Measurements from ENCODE around the gene UBL4A.
"Not testable (repeated sequence)": the region's sequence is repeated elsewhere in the genome, so short reads cannot be mapped to it uniquely, and the experiment has no call there.

The UBL4A gene

DNA sequence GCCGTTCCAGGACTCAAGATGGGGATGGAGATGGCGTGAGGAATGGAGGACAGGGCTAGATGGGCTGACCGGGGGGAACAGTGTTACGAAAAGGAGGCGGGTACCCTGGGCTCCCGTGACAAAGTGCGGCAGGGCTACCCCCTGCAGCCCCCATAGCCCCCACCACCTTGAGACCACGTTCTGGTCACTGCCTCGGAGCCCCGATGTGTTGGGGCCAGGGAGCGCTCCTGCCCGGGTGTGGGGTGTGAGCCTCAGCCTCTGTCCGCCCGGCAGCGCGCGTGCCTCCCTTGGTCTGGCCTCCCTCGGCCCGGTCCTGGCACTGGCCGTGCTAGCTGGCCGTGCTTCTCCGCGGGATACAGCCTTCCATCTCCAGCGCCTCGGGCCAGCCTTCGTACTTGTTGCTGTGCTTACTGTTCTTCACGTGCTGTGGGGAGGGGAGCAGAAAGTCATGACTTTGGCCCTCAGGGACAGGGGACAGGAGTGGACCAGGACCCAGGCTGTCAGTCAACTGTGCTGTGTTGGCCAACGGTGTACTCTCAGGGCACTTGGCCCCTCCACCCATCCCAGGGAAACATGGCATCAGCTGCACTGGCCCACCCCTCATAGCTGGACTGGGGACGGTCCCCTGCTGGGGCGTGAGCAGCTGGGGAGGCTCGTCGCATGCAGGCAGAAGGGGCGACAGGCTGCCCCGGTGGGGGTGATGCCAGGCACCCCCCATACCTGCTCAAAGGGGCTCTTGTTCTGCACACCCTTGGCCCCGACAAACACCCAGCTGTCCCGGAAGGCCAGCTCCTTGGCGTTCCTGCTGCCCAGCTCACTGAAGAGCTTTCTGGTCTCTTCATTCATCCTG lies 20.3 kb upstream of the UBL4A start:
- Histone ChIP-seq H3K27ac (no peak overlapping the region), H3K4me2 (ENCODE audit: low read length) (no peak overlapping the region), H3K36me3 (ENCODE audit: control insufficient read depth, insufficient read depth, low read length) (no peaks in the 10 kb centered on the region), H2AFZ (no peak overlapping the region), H3K9me3 (ENCODE audit: control insufficient read depth, low read length) (no peaks in the 10 kb centered on the region), H3K4me1 (no peaks in the 10 kb centered on the region), H3K4me3 (ENCODE audit: low read depth, low read length) (no peak overlapping the region), H3K9ac (no peak overlapping the region), H3K27me3 (ENCODE audit: control insufficient read depth, insufficient read depth, low read length) (no peaks in the 10 kb centered on the region), H3K79me2 (no peaks in the 10 kb centered on the region)
- TF ChIP-seq, protein P1, sequence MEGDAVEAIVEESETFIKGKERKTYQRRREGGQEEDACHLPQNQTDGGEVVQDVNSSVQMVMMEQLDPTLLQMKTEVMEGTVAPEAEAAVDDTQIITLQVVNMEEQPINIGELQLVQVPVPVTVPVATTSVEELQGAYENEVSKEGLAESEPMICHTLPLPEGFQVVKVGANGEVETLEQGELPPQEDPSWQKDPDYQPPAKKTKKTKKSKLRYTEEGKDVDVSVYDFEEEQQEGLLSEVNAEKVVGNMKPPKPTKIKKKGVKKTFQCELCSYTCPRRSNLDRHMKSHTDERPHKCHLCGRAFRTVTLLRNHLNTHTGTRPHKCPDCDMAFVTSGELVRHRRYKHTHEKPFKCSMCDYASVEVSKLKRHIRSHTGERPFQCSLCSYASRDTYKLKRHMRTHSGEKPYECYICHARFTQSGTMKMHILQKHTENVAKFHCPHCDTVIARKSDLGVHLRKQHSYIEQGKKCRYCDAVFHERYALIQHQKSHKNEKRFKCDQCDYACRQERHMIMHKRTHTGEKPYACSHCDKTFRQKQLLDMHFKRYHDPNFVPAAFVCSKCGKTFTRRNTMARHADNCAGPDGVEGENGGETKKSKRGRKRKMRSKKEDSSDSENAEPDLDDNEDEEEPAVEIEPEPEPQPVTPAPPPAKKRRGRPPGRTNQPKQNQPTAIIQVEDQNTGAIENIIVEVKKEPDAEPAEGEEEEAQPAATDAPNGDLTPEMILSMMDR (IDR thresholded peaks at IDR 0.05), result no peak

DNA sequence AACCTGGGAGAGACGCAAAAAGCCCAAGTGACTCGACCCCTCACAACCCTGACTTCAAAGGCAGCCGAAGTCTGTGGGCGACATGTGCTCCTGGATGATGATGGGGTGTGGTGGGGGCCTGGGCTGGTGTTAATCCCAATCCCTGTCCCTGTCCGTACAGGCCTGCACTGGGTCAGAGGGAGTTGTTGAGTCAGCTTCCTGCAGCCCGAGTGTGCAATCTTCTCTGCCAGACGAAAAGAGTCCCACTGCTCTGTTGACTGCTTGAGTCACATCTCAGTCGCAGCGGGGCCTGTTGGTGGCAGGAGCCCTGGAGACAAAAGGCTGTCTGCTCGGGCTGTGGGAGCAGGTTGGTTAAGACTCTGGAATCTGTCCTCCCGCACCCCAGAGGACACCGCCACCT lies 19.3 kb upstream of the UBL4A start:
- Histone ChIP-seq H3K27ac (no peak overlapping the region), H3K79me2 (no peaks in the 10 kb centered on the region), H3K4me3 (ENCODE audit: low read depth, low read length) (no peak overlapping the region), H3K9me3 (ENCODE audit: control insufficient read depth, low read length) (no peaks in the 10 kb centered on the region), H3K4me1 (no peaks in the 10 kb centered on the region), H3K4me2 (ENCODE audit: low read length) (no peak overlapping the region), H3K9ac (no peak overlapping the region), H3K36me3 (ENCODE audit: control insufficient read depth, insufficient read depth, low read length) (no peaks in the 10 kb centered on the region), H2AFZ (no peak overlapping the region), H3K27me3 (ENCODE audit: control insufficient read depth, insufficient read depth, low read length) (no peaks in the 10 kb centered on the region)
- TF ChIP-seq, protein P1 (IDR thresholded peaks at IDR 0.05), result no peak

GRCh38 chrX:154502989-154503388 lies 16.6 kb upstream of the UBL4A start:
- TF ChIP-seq, protein P1 (IDR thresholded peaks at IDR 0.05), result no peak
- no peak overlapping the region for H3K27ac ChIP-seq
- no peak overlapping the region for H2AFZ ChIP-seq
- no peak overlapping the region for H3K4me3 ChIP-seq (ENCODE audit: low read depth, low read length)
- H3K36me3 ChIP-seq (ENCODE audit: control insufficient read depth, insufficient read depth, low read length), result no peaks in the 10 kb centered on the region
- no peak overlapping the region for H3K9ac ChIP-seq
- no peaks in the 10 kb centered on the region for H3K27me3 ChIP-seq (ENCODE audit: control insufficient read depth, insufficient read depth, low read length)
- H3K4me2 ChIP-seq (ENCODE audit: low read length), result no peak overlapping the region
- no peaks in the 10 kb centered on the region for H3K79me2 ChIP-seq
- no peaks in the 10 kb centered on the region for H3K9me3 ChIP-seq (ENCODE audit: control insufficient read depth, low read length)
- no peaks in the 10 kb centered on the region for H3K4me1 ChIP-seq

DNA sequence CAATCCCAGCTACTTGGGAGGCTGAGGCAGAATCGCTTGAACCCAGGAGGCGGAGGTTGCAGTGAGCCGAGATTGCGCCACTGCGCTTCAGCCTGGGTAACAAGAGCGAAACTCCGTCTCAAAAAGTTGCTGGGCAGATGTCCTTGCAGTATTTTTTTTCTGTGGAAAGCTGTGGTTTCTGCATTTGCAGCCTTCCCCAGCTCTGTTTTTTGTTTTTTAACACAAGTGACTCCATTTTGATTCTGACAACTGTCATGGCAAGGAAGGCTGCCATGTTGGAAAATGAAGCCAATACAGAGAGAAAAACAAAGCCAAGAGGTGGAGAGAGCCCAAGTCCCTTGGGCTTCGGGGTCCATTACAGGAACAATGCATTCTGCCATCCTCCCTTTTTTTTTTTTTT lies 15.7 kb upstream of the UBL4A start:
- H3K4me2 ChIP-seq (ENCODE audit: low read length), result no peak overlapping the region
- H3K79me2 ChIP-seq, result no peaks in the 10 kb centered on the region
- TF ChIP-seq, protein P1 (IDR thresholded peaks at IDR 0.05), result no peak

DNA sequence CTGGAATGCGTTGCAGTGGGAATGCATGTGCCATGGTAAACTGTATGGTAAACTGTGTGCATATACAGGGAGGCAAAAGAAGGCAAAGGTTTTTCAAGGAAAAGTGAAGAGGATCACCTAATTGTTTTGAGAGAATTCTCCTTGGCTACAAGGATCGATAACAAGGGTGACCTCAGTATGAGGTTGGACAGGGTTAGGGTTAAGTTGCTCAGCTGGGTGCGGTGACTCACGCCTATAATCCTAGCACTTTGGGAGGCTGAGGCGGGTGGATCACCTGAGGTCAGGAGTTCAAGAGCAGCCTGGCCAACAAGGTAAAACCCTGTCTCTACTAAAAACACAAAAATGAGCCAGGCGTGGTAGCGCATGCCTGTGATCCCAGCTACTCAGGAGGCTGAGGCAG lies 15.0 kb upstream of the UBL4A start:
- H3K27ac ChIP-seq; H3K27me3 ChIP-seq (ENCODE audit: control insufficient read depth, insufficient read depth, low read length); H3K79me2 ChIP-seq; H3K4me3 ChIP-seq (ENCODE audit: low read depth, low read length); H3K4me2 ChIP-seq (ENCODE audit: low read length); H3K36me3 ChIP-seq (ENCODE audit: control insufficient read depth, insufficient read depth, low read length); H3K9me3 ChIP-seq (ENCODE audit: control insufficient read depth, low read length); H3K4me1 ChIP-seq; H3K9ac ChIP-seq; H2AFZ ChIP-seq: not testable (repeated sequence)

More for the DNA sequence above, 15.7 kb upstream of the UBL4A start:
- H3K27me3 ChIP-seq (ENCODE audit: control insufficient read depth, insufficient read depth, low read length), result no peaks in the 10 kb centered on the region
- no peak overlapping the region for H3K4me3 ChIP-seq (ENCODE audit: low read depth, low read length)
- H3K9ac ChIP-seq, result no peak overlapping the region
- no peaks in the 10 kb centered on the region for H3K36me3 ChIP-seq (ENCODE audit: control insufficient read depth, insufficient read depth, low read length)
- no peaks in the 10 kb centered on the region for H3K9me3 ChIP-seq (ENCODE audit: control insufficient read depth, low read length)
- H3K4me1 ChIP-seq, result no peaks in the 10 kb centered on the region
- H2AFZ ChIP-seq, result no peak overlapping the region
- H3K27ac ChIP-seq, result no peak overlapping the region

GRCh38 chrX:154496591-154497137 lies 10.2 kb upstream of the UBL4A start:
- not testable (repeated sequence) for H3K27me3 ChIP-seq (ENCODE audit: control insufficient read depth, insufficient read depth, low read length); H3K4me1 ChIP-seq; H3K9me3 ChIP-seq (ENCODE audit: control insufficient read depth, low read length); H3K9ac ChIP-seq; H3K4me2 ChIP-seq (ENCODE audit: low read length); H3K27ac ChIP-seq; H3K79me2 ChIP-seq; H3K4me3 ChIP-seq (ENCODE audit: low read depth, low read length); H3K36me3 ChIP-seq (ENCODE audit: control insufficient read depth, insufficient read depth, low read length)
- peak overlapping the region; percentile 60 for H2AFZ ChIP-seq

Measured in parathyroid adenoma (tissue), 2 donors.